GM19025 (cell line): ENCODE data around the gene PTPRO.
A peak's percentile ranks its signal among the peaks of the same experiment; 100 is the strongest.
"Not testable (repeated sequence)": the region's sequence is repeated elsewhere in the genome, so short reads cannot be mapped to it uniquely, and the experiment has no call there.

Experiments
- ATAC-seq: cut with Tn5 transposase; IDR thresholded peaks from one replicate; pipeline ENCODE4 v1.9.1; 2021; ENCODE audit warnings: mild to moderate bottlenecking, low read depth, moderate library complexity; ENCODE audit not compliant: unreplicated experiment

Gene PTPRO

GRCh38 chr12:15597125-15597830, 275.0 kb downstream of the PTPRO start:
- no peak for ATAC-seq

GRCh38 chr12:15599266-15600037, 277.1 kb downstream of the PTPRO start:
- ATAC-seq = no peak

- no peak for ATAC-seq
Observed at GRCh38 chr12:15600223-15600935, 278.1 kb downstream of the PTPRO start.

GRCh38 chr12:15601210-15601800, 279.0 kb downstream of the PTPRO start:
- ATAC-seq = no peak

- no peak for ATAC-seq
Observed at GRCh38 chr12:15602051-15602672, 279.9 kb downstream of the PTPRO start.

GRCh38 chr12:15603474-15604085, 281.3 kb downstream of the PTPRO start:
- no peak for ATAC-seq

GRCh38 chr12:15605881-15606590, 283.7 kb downstream of the PTPRO start:
- no peak for ATAC-seq

- ATAC-seq = no peak
Observed at GRCh38 chr12:15608406-15608805, 286.1 kb downstream of the PTPRO start.

- no peak for ATAC-seq
Observed at GRCh38 chr12:15608941-15609340, 286.6 kb downstream of the PTPRO start.

GRCh38 chr12:15613981-15614380, 291.7 kb downstream of the PTPRO start:
- no peak for ATAC-seq

- not testable (repeated sequence) for ATAC-seq
Observed at GRCh38 chr12:15616495-15616894, 294.2 kb downstream of the PTPRO start.

GRCh38 chr12:15620741-15621539, 298.6 kb downstream of the PTPRO start:
- no peak for ATAC-seq

- ATAC-seq = no peak
Observed at GRCh38 chr12:15625075-15625474, 302.8 kb downstream of the PTPRO start.

GRCh38 chr12:15627995-15628945, 306.0 kb downstream of the PTPRO start:
- ATAC-seq = no peak

- peak; percentile 80 for ATAC-seq
Observed at GRCh38 chr12:15629108-15629507, 306.8 kb downstream of the PTPRO start.

- no peak for ATAC-seq
Observed at GRCh38 chr12:15629761-15630160, 307.5 kb downstream of the PTPRO start.

- ATAC-seq = no peak
Observed at GRCh38 chr12:15631007-15631715, 308.9 kb downstream of the PTPRO start.
